ENCODE results near the gene NKIRAS1.
"Not testable (repeated sequence)": the region's sequence is repeated elsewhere in the genome, so short reads cannot be mapped to it uniquely, and the experiment has no call there.

Gene NKIRAS1

GRCh38 chr3:23917679-23918303 is 1.0 kb upstream of the NKIRAS1 start:
- H3K4me3 ChIP-seq (ENCODE audit: low read depth, low read length), result peak overlapping the region; percentile 100
- H3K9me3 ChIP-seq (ENCODE audit: control insufficient read depth, insufficient read depth, low read depth, low read length); H3K4me1 ChIP-seq (ENCODE audit: control insufficient read depth, insufficient read depth, low read length): not testable (repeated sequence)
- H3K36me3 ChIP-seq (ENCODE audit: control insufficient read depth in 2 of 2, insufficient read depth in 1 of 2, low read length in 2 of 2), result peaks cover 3 to 45% of the 10 kb centered on the region in 2 experiments; a peak in 2 of 3 replicates
- POLR2A ChIA-PET, result interaction anchor here (0.6 to 2.1 kb wide), 16 partner anchors 8 to 288 kb away, joined by 3 to 24 read pairs (median 8); no protein-coding TSS in a partner anchor
- peak overlapping the region; percentile 98 for H3K27ac ChIP-seq (ENCODE audit: extremely low read depth, low read depth, low read length)
- 0 out of 2 replicates have a peak, but pooled peaks have one; percentile 7 for TF ChIP-seq ZNF133 (tag by site-specific recombination; IDR thresholded peaks at IDR 0.05)
- CTCF ChIA-PET, result interaction anchor here (0.6 kb wide), 1 partner anchor 23 kb away, joined by 4 read pairs; no protein-coding TSS in a partner anchor

- Histone ChIP-seq H3K4me1 (ENCODE audit: control insufficient read depth, insufficient read depth, low read length) (peaks cover 7% of the 10 kb centered on the region), H3K27ac (ENCODE audit: extremely low read depth, low read depth, low read length) (peak overlapping the region; percentile 98), H3K36me3 (ENCODE audit: control insufficient read depth in 2 of 2, insufficient read depth in 1 of 2, low read length in 2 of 2) (peaks cover under 1 to 40% of the 10 kb centered on the region in 2 experiments; a peak in 2 of 3 replicates), H3K9me3 (ENCODE audit: control insufficient read depth, insufficient read depth, low read depth, low read length) (no peaks in the 10 kb centered on the region), H3K4me3 (ENCODE audit: low read depth, low read length) (peak overlapping the region; percentile 100)
- CTCF ChIA-PET, result interaction anchor here (0.7 kb wide), 2 partner anchors 28 to 479 kb away, joined by 3 to 4 read pairs; no protein-coding TSS in a partner anchor
- POLR2A ChIA-PET, result interaction anchor here (0.6 to 2.1 kb wide), 44 partner anchors 8 to 714 kb away, joined by 3 to 24 read pairs (median 4); partner anchors contain the start of gene UBE2E2
- peak; percentile 93 for TF ChIP-seq ZBTB26 (tag by site-specific recombination; optimal IDR thresholded peaks at IDR 0.05)
- peak; percentile 66; the same call in 1 of the 2 replicates for TF ChIP-seq ZNF768 (tag by site-specific recombination; IDR thresholded peaks at IDR 0.05)
- no peak for TF ChIP-seq ZFHX2 (tag by site-specific recombination; conservative IDR thresholded peaks at IDR 0.05)
- TF ChIP-seq ZNF830 (tag by site-specific recombination; IDR thresholded peaks at IDR 0.05; ENCODE audit: low read depth), result no peak
- TF ChIP-seq ZSCAN30 (tag by site-specific recombination; IDR thresholded peaks at IDR 0.05), result peak; percentile 11
- TF ChIP-seq ZNF18 (tag by site-specific recombination; IDR thresholded peaks at IDR 0.05), result 0 out of 2 replicates have a peak, but pooled peaks have one; percentile 3
- peak; percentile 19; the same call in 1 of the 2 replicates for TF ChIP-seq KLF7 (tag by site-specific recombination; IDR thresholded peaks at IDR 0.05; ENCODE audit: borderline replicate concordance)
- peak; percentile 11; the same call in 1 of the 2 replicates for TF ChIP-seq ZNF121 (tag by site-specific recombination; IDR thresholded peaks at IDR 0.05)
- TF ChIP-seq GLIS1 (tag by site-specific recombination; IDR thresholded peaks at IDR 0.05), result peak; percentile 64
- TF ChIP-seq ZIC2 (tag by site-specific recombination; IDR thresholded peaks at IDR 0.05), result peak; percentile 63; the same call in 1 of the 2 replicates
- no peak for TF ChIP-seq WT1 (tag by site-specific recombination; IDR thresholded peaks at IDR 0.05)
- TF ChIP-seq ZNF692 (tag by site-specific recombination; IDR thresholded peaks at IDR 0.05), result peak; percentile 85
- TF ChIP-seq ZSCAN23 (tag by site-specific recombination; IDR thresholded peaks at IDR 0.05), result no peak
- TF ChIP-seq ZBTB8A (tag by site-specific recombination; IDR thresholded peaks at IDR 0.05), result peak; percentile 95
- TF ChIP-seq MZF1 (tag by site-specific recombination; IDR thresholded peaks at IDR 0.05; ENCODE audit: borderline replicate concordance), result peak; percentile 61
- TF ChIP-seq ZNF600 (tag by site-specific recombination; IDR thresholded peaks at IDR 0.05), result peak; percentile 72; the same call in 1 of the 2 replicates
- TF ChIP-seq ZFP69B (tag by site-specific recombination; IDR thresholded peaks at IDR 0.05), result peak; percentile 64; the same call in 1 of the 2 replicates
- TF ChIP-seq REPIN1 (tag by site-specific recombination; IDR thresholded peaks at IDR 0.05; ENCODE audit: low read depth), result peak; percentile 71; the same call in 1 of the 2 replicates
- TF ChIP-seq ZNF777 (tag by site-specific recombination; IDR thresholded peaks at IDR 0.05; ENCODE audit: borderline replicate concordance), result peak; percentile 77; the same call in 1 of the 2 replicates
- peak; percentile 83 for TF ChIP-seq ZBTB1 (tag by site-specific recombination; IDR thresholded peaks at IDR 0.05)
- no peak for TF ChIP-seq KLF17 (tag by site-specific recombination; IDR thresholded peaks at IDR 0.05)
- TF ChIP-seq ZNF133 (tag by site-specific recombination; IDR thresholded peaks at IDR 0.05), result peak; percentile 20; the same call in 1 of the 2 replicates
- TF ChIP-seq ZNF398 (tag by site-specific recombination; IDR thresholded peaks at IDR 0.05), result 0 out of 2 replicates have a peak, but pooled peaks have one; percentile 9
- TF ChIP-seq ZNF596 (tag by site-specific recombination; IDR thresholded peaks at IDR 0.05), result peak; percentile 18; the same call in 1 of the 2 replicates
- peak; percentile 78 for TF ChIP-seq ZBTB48 (tag by site-specific recombination; IDR thresholded peaks at IDR 0.05)
Measured at GRCh38 chr3:23916152-23916885, 471 bp downstream of the NKIRAS1 start.
